ENCODE measurements around the gene UBE3D.
"Not testable (repeated sequence)": the region's sequence is repeated elsewhere in the genome, so short reads cannot be mapped to it uniquely, and the experiment has no call there.

UBE3D gene

DNA sequence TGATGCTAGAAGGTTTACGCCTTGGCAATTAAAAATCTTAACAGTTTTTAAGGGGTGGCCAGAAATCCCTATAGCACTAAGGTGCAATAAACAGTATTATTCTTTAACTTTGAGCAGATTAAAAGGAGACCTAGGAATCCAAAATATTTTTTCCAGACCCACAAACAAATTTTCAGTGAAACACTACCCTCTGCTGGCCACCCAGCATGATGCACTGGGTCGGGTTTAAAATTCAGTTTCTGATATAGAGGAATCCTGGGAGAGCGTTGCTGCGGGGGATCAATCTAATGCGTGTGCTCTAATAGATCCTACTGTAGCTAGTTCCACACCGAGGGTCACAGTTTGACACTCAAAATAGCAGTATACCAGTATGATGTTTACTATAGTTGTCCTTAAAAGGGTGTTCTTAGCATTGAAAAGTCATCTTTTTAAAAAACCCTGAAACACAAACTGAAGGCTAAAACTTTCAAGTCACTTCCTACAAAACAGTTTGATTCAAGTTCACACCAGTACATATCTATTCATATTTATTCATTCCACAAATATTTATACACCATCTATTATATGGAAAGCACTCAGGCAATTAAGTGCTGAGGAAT is 10.2 kb downstream of the UBE3D start:
- DNase-seq (ENCODE audit: low read depth), result peak; percentile 17

GRCh38 chr6:83053678-83054077 is 12.0 kb downstream of the UBE3D start:
- DNase-seq (ENCODE audit: low read depth), result no peak

- no peak for DNase-seq (ENCODE audit: low read depth)
These were observed 14.1 kb downstream of the UBE3D start for GRCh38 chr6:83051377-83052172.

DNA sequence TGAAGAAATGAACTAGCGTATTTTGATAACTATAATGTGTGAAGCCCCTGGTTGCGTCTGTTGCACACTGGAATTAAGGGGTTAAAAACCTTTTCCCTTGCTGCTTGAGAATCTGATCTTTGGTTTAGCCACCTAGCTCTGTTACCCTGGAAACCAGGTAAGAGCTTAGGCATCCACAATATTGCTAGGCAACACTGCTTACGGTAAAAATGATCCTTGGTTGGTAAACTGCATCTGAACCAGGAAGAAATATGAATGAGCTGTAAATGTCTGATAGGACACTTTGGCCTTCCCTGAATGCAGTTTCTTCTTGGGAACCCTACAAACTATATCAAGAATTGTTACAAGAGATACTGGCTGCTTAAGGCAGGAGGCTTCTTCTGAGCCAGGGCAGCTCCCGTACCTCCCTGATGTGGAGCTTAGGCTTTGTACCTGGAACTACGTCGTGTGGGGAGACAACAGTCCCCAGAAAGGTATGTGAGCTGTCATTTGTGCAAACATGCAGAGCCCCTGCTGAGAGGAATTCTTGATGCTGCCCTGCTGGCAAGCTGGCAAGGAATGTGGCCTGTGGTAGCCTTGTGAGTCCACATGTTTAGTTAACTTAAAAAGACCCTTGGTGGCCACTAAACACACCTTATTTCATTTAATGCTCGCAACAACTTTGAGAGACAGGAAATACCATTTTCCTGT is 18.4 kb downstream of the UBE3D start:
- no peak for DNase-seq (ENCODE audit: low read depth)

- no peak for DNase-seq (ENCODE audit: low read depth)
These were observed 21.4 kb downstream of the UBE3D start for GRCh38 chr6:83044091-83044768.

DNA sequence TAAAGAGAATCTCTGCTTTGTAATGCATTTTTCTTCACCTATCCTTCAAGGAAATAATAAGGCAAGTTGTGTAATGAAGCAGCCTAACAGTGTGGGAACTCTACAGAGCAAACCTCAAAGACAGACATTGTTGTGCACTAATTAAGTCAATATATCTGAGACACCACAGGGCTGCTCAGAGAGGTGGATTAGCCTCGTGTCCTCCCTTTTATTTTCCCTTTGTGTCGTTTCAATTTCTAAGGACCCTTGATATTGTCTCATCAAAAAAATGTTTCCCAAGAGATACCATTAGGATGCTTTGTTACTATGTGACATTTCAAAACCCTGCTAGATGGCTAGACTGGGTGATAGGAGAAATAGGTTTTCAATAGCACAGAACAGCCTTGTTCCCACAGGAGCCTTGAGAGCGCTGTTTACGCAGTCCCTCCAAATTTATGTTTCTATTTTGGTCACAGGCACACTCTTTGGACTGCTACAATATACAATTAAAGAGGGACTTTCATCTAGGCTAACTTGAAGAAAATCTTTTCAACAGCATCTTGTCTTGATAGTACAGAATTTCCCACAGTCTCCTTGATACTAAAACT is 23.1 kb downstream of the UBE3D start:
- no peak for DNase-seq (ENCODE audit: low read depth)

DNA sequence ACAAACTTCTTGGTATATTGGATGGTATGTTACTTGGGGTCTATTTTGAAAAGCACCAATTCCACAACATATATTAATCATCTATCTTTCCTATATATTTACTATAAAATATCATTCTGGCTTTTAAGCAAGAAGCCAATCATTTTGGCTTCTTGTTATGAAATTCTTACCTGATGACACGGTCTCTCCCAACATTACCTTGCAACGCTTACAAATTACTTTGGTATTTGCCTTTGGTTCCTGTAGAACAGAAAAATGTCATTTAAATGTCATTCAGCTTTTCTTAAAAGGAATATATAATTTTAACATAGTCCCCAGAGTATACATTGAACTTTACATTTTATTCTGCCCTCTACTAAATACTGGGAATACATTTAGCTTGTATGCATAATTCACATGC is 27.4 kb downstream of the UBE3D start:
- no peak for DNase-seq (ENCODE audit: low read depth)

DNA sequence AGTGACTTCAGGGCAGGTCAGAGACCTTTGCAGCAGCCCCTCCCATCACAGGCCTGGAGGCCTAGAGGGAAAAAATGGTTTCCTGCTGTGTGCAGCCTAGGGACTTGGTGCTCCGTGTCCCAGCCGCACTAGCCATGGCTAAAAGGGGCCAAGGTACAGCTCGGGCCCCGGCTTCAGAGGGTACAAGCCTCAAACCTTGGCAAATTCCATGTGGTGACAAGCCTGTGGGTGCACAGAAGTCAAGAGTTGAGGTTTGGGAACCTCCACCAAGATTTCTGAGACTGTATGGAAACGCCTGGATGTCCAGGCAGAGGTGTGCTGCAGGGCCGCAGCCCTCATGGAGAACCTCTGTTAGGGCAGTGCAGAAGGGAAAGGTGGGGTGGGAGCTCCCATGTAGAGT is 34.0 kb downstream of the UBE3D start:
- no peak for DNase-seq (ENCODE audit: low read depth)

DNA sequence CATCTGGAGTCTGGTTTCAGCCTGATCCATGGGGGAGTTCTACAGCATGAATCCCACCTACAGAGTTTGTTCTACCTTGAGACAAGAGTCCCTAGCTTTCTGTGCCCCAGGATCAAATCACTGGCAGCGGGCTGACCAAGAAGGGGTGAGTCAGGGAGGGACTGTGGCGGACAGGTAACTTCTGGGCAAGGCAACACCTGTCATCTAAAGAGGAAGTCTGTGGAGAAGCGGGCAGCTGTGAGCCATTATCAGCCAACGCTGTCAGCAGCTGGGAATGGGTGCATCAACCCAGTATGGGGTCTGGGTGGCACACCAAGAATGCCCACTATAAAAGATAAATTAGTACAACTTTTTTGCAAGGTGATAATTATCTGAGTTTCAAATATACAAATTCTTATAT is 45.9 kb downstream of the UBE3D start:
- DNase-seq (ENCODE audit: low read depth), result no peak

DNA sequence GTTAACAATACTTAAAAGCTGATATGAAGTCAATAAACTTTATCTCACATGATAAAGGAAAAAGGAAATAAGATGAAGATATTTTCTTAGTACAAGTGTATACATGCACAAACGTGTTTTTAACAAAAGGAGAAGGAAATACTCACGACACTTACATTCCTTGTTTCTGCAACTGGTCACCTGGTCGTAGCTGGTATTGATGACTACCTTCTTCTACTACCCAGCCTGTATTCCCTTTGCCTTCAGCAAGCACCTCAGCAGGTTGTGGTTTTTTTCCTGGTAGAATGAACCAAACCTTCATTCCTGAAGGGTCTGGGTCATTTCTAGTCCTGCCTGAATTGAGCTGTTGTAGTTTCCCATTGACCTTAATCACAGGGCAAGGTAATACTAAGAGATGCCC is 54.5 kb downstream of the UBE3D start:
- DNase-seq (ENCODE audit: low read depth), result not testable (repeated sequence)

DNA sequence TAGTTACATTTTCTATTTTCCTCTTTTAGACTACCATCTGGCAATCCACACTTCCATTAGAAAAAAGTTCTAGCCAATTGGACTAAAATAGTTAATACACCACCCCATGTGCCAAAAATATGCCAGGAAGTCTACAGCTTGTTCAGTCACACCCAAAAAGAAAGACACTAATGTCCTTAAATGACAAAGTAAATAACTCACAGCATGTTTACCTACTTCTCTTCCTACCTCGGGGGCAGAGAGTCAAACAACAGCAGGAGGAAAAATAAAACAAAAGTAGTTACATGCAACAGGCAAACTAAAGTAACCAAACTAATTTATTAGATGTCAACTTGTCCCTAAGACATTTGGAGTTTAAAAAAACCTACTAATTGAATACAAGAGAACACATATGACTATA is 57.0 kb downstream of the UBE3D start:
- no peak for DNase-seq (ENCODE audit: low read depth)

- DNase-seq (ENCODE audit: low read depth), result no peak
These were observed 59.3 kb downstream of the UBE3D start for GRCh38 chr6:83006270-83006905.

GRCh38 chr6:82996156-82996555 is 69.5 kb downstream of the UBE3D start:
- DNase-seq (ENCODE audit: low read depth), result no peak

DNA sequence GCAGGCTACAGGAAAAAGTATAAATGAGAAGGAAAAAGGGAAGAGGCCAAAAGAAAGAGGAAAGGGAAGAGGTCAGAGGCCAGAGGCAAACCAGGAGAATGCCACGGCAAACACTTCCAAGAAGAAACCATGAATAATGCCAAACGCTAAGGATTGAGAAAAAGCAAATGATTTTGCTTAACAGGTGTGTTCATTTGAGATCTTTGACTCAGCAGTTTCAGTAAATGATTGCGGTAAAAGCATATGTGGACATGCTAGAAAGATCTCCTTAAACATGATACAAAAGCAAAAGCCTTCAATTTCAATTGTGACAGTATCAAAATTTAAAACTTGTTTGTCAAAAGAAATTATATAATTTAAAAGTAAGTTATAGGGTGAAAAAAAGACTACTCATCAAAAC is 70.6 kb downstream of the UBE3D start:
- DNase-seq (ENCODE audit: low read depth), result no peak

DNA sequence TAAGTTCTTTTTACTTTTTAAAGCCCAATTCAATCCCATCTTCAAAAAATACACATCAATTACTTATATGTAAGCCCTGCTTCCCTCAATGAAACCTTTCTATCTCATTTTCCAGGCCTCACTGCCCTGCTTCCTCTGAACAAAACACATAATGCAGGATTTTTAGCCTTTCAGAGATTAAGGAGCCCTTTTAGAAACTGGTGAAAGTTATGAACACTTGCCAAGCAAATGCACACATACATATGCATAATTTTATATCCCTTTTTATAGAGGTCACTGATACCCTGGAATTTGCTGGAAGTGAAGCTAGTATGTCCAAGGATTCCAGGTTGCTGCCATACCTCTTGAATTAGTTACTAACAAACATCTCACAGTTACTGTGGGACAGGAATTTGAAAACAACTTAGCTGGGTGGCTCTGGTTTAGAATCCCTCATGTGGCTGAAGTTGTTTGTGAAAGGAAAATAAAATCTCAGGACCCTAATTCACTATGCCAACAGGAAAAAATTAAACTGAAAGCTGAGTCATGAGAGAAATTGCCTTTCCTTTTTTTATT is 75.8 kb downstream of the UBE3D start:
- DNase-seq (ENCODE audit: low read depth), result no peak

DNA sequence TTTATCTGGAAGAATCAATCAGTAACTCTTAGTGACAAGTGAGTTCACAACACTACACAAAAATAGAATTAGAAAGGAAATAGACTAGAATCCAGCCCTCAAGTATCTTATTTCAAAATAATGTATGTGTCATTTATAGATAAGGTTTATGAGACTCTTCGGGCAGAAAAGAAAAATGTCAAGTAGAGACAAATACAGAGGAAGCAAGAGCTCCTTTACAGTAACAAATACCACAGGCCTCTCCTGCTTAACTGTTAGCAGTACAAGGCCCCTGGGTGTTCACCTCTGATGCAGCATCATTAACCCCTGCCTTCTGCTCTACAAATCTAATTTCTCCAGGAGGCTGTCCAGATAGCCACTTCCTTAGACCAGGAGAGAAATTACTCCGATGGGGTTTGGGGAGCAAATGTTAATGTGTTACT is 76.7 kb downstream of the UBE3D start:
- no peak for DNase-seq (ENCODE audit: low read depth)

GRCh38 chr6:82987951-82988350 is 77.7 kb downstream of the UBE3D start:
- DNase-seq (ENCODE audit: low read depth), result no peak

GRCh38 chr6:82987416-82987815 is 78.2 kb downstream of the UBE3D start:
- no peak for DNase-seq (ENCODE audit: low read depth)

GRCh38 chr6:82984720-82985119 is 80.9 kb downstream of the UBE3D start:
- DNase-seq (ENCODE audit: low read depth), result no peak

- DNase-seq (ENCODE audit: low read depth), result no peak
These were observed 85.6 kb downstream of the UBE3D start for GRCh38 chr6:82980086-82980485.

GRCh38 chr6:82979657-82980056 is 86.0 kb downstream of the UBE3D start:
- no peak for DNase-seq (ENCODE audit: low read depth)

All from T follicular helper cell (primary cell).